Activated CD8-positive, alpha-beta memory T cell treated with anti-CD3 and anti-CD28 coated beads for 36 hours (primary cell): ENCODE results near the gene TMEM131. TPM values are rescaled to one million over a fixed set of nuclear protein-coding genes. Genes with fewer than 3 reads are reported as not detected.
"Not testable (repeated sequence)": the region's sequence is repeated elsewhere in the genome, so short reads cannot be mapped to it uniquely, and the experiment has no call there.

ENCODE experiments used
- CTCF ChIA-PET: fragments of 350-600 bp; sonication (Branson Sonifier 250); formaldehyde crosslinking; loops from one replicate; lab custom pipeline; 2021; ENCODE audit warnings: antibody characterized with exemption; lab: Charles Lee
- POLR2A ChIA-PET: fragments of 350-600 bp; sonication (Branson Sonifier 250); formaldehyde crosslinking; loops from one replicate; lab custom pipeline; 2021; ENCODE audit warnings: antibody characterized with exemption; lab: Charles Lee
- total RNA-seq, 2 experiments: library from RNA; stranded (reverse); gene quantifications; one replicate each; pipeline ENCODE4 v1.2.3, GENCODE V29; 2021

Gene TMEM131
- 10 to 100 TPM; 34.9 to 37.9 TPM for total RNA-seq

DNA sequence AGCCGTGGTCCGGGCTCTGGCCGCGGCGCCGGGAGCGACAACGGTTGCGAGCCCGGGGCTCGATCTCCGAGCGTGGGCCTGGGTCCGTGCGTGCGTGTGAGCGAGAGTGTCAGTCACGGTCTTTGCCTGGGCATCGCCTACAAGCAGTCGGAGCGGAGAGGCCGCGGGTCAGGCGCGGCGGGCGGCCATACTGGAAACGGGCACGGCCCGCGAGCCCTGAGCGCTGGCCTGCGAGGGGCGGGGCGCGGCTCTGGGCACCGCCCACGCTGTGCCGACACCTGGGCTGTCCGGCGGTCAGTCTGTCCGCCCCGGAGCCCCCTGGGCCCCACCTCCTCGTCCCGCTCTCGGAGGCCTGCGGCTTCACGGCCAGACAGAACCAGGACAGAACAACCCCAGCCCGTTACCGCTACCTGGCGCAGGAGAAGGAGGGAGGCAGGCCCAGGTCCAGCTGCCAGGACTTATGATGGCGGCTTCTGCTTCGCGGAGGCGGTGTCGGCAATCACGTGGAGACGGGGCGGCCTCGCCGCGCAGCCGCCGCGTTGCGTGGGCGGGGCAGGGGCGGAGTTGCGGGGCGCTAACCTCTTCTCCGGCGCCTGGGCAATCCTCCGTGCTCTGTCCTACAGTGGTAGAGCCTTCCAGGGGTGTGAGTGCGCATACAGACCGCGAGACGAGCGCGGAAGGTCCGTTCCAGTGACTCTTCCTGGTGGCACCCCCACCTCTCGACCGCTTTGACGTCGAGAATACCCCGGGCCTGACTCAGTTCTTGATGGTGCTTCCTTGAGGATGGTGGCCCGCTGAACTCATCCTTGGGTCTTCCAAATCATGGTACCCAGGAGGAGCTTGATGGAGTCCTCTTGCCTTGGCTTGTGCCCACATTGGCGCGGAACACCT lies at the start of gene TMEM131:
TMEM131 (minus strand) TSS at position 215 of the 891 bp plus-strand sequence. CDS start 286 bp downstream, outside the sequence.
- ChIA-PET CTCF (interaction anchor here (1.0 kb wide), 1 partner anchor 33 kb away, joined by 3 read pairs; no protein-coding TSS in a partner anchor), POLR2A (interaction anchor here (0.7 kb wide), 1 partner anchor 125 kb away, joined by 5 read pairs; no protein-coding TSS in a partner anchor)

DNA sequence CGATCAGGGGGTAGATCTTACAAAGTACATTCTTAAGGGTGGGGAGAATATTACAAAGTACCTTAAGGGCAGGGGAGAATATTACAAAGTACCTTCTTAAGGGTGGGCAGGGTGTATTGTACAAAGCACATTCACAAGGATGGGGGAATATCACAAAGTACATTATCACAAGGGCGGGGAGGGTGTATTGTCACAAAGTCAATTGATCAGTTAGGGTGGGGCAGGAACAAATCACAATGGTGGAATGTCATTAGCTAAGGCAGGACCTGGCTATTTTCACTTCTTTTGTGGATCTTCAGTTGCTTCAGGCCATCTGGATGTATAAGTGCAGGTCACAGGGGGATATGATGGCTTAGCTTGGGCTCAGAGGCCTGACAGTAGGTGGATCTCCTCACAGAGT lies 49.0 kb upstream of the TMEM131 start:
- POLR2A ChIA-PET, CTCF ChIA-PET: not testable (repeated sequence)

DNA sequence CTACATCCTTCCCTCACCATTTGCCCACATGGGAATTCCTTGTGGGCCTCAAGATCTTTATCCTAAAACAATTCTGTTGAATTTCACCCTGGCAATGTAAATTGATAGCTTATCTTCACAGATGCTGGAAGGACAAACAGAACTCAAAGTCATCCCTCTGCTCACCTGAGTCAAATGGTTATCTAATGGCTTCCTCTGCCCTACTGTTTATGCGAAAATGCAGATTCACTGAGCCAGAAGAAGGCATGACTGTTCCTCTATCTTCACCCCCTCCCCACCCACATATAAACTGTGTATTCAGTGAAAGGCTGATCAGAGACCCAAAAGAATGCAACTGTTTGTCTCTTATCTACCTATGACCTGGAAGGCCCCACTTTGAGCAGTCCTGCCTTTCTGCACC lies 47.4 kb upstream of the TMEM131 start:
- ChIA-PET CTCF (no interaction called here), POLR2A (no interaction called here)

DNA sequence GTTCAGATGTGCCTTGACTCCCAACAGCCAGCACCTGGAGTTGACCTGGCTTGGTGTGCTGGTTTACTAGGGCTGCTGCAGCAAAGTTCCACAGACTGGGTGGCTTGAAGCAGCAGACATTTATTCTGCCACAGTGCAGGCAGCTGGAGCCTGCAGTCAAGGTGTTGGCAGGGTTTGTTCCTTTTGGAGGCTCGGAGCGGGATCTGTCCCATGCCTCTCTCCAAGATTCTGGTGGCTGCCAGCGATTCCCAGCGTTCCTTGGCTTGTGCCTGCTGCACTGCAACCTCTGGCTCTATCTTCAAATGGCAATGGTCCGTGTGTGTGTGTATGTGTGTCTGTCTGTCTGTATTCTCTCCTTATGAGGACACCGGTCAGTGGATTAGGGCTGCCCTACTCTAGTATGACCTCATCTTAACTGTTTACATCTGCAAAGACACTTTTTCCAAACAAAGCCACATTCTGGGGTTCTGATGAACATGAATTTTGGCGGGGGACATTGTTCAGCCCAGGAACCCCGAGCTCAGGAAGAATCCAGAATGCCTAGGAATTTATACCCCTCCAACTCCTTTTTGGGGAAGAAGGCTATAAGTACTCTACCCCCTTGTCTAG lies 44.7 kb upstream of the TMEM131 start:
- CTCF ChIA-PET, result no interaction called here
- POLR2A ChIA-PET, result no interaction called here

GRCh38 chr2:98039085-98039756 lies 43.5 kb upstream of the TMEM131 start:
- ChIA-PET POLR2A (no interaction called here), CTCF (no interaction called here)

DNA sequence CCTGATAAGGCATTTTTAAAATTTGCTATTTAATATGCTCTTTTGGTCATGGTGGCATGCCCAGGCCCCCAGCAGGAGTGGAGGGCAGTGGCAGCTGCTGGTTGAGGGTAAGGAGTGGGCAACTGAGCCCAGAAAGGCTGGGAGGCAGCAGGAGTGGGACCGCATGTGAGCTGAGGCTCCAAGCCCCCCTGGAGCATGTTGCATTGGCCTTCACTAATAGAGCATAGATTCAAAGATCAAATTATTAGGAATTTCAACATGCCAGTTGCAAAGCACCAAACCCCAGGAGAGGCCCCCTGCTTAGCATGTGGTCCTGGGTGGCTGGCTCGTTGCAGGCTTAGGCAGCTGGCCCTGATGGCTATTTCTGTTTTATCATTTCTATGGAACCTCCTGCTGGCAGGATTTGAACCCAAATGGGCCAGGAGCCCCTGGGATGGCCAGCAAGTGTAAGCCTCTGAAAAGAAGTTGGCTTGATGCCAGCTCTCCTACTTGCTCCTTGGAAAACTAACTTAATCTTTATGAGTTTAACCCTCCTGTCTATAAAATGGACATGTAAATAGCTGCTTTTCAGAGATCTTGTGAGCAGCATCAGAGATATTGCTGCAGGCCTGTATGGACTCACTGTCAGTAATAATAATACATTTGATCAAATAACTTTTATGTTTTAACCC lies 42.1 kb upstream of the TMEM131 start:
- CTCF ChIA-PET, result no interaction called here
- POLR2A ChIA-PET, result no interaction called here

DNA sequence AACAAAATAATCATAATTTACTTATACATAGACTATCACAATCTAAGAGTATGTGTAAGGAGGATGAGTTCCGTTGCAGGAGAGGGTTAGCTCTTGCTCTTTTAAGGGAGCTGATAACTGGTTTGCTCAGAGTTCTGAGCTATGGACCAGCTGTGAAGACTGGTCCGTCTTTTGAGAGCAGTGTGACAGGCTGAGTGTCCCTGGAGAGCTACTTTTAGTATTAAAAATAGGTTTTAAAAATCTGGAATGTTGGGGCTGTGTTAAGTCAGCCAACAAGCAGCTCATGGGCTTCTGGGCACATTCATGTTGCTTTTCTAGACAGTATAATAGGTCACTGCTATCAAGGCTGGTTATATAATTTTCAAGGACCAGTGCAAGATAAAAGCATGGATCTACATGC lies 41.5 kb upstream of the TMEM131 start:
- ChIA-PET POLR2A (no interaction called here), CTCF (no interaction called here)

- POLR2A ChIA-PET, result no interaction called here
- CTCF ChIA-PET, result no interaction called here
These were observed 40.7 kb upstream of the TMEM131 start for GRCh38 chr2:98036349-98037000.

DNA sequence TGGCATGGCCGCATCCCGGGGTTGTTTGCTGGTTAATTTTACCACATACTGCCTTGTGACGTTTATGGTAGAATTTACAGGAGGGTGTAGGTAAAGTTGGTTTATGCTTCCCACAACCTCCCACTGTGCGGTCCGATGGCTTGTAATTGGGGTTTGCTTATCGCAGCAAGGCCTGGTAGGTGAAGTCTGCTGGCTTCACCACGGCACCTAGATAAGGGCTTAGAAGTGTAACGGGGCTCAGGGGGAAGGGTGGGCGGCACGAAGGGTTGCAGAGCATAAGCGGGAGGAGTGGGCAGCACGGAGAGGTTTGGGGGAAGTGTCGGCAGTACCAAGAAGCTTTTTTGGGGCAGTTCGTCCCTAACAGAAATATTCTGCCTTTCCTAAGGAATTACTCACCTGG lies 39.0 kb upstream of the TMEM131 start:
- ChIA-PET POLR2A (no interaction called here), CTCF (no interaction called here)

DNA sequence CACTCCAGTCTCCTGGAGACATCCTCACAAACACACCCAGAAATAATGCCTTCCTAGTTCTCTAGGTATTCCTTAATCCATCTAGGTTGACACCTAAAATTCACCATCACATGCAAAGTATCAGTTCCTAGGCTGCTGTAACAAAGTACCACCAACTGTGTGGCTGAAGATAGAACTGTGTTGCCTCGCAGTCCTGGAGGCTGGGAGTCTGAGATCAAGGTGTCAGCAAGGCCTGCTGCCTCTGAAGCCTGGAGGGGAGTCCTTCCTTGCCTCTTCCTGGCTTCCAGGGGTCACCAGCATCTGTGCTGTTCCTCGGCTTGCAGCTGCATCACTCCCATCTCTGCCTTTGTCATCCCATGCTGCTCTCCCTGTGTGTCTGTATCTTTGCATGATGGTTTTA lies 36.3 kb upstream of the TMEM131 start:
- CTCF ChIA-PET, result no interaction called here
- POLR2A ChIA-PET, result no interaction called here

DNA sequence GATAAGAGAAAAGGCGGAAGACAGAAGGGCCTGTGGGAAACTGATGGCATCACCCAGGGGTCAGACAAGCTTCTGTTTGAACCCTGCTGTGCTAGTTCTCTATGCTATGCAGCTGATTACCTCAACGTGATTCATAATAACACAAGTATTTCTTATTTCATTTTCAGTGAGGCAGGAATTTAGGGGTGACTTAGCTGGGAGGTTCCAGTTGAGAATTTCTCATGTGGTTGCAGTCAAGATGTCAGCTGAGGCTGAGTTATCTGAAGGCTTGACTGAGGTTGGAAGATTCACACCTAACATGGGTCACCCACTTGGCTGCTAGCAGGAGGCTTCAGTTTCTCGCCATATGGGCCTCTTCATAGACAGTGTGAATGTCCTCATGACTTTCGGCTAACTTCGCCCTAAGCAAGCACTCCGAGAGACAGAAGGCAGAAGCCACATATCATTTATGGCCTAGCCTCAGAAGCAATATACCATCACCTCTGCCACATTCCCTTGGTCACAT lies 34.0 kb upstream of the TMEM131 start:
- POLR2A ChIA-PET, result no interaction called here
- CTCF ChIA-PET, result no interaction called here

DNA sequence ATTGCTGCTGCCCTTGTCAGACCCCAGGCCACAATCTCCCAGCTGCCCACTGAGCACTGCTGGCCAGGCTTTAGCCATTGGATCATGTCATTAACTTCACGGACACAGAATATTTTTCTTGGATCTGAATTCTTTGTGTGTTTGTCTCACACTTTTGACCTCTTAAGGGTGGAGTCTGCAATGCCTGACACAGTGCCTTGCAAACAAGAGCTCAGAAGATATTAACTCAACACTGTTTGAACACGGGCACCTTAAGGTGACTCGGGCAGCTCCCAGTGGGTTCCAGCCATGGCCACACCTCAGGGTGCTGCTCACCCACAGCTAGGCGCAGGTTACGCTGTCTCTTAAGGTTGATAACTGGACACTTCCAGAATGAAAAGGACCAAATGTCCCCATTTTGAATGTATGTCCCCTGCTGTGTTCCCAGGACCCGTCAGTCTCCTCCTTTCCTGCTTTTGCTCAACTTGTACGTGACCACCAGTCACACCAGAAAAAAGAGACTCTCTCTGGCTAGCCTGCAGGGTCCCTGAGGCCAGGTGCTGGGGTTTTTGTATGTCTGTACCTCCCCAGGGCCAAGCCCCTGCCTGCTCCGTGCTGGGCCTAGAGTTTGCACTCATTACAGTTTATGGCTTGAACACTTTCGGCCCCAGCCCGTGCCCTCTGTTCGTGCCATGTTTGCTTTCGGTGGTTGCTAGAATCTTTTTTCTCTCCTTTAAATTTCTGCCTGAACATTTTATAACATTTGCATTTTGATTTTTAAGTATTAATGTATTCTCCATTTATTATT lies 33.4 kb upstream of the TMEM131 start:
- POLR2A ChIA-PET, result no interaction called here
- CTCF ChIA-PET, result no interaction called here

DNA sequence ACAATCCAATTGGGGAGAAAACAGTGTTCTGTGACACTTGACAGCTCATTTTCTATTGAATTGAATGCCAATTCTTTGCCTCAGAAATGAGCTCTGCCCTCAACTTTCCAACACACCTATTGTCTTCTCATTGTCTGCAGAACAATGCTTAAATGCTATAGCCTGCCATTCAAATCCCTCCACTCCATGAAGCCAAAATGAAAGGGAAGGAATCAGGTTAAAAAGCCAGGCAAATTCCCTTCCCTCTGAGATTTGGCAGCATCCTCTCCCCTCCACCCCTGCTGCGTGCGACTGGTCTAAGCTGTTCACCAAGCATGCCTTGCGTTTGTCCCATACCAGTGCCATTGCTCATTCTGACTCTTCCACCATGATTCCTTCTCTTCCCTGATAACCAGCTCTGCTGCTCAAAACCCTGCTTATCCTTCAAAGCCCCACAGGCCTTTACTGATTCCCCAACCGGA lies 32.4 kb upstream of the TMEM131 start:
- POLR2A ChIA-PET, result no interaction called here
- CTCF ChIA-PET, result no interaction called here

DNA sequence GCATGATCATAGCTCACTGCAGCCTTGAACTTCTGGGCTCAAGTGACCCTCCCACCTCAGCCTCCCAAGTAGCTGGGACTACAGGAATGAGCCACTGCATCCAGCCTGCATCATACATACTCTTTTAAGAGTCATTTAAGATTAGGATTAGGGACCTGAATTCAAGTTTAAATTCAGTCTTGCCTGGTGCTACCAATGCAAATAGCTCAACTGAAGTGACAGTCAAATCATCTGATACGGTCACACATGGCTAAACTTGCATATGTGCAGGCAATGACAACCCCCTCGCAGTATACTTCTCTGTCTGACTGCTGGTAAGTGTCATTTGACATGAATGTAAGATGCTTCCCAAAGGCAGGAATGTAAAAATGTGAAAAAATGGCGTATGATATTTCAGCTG lies 31.8 kb upstream of the TMEM131 start:
- POLR2A ChIA-PET, result no interaction called here
- CTCF ChIA-PET, result no interaction called here

DNA sequence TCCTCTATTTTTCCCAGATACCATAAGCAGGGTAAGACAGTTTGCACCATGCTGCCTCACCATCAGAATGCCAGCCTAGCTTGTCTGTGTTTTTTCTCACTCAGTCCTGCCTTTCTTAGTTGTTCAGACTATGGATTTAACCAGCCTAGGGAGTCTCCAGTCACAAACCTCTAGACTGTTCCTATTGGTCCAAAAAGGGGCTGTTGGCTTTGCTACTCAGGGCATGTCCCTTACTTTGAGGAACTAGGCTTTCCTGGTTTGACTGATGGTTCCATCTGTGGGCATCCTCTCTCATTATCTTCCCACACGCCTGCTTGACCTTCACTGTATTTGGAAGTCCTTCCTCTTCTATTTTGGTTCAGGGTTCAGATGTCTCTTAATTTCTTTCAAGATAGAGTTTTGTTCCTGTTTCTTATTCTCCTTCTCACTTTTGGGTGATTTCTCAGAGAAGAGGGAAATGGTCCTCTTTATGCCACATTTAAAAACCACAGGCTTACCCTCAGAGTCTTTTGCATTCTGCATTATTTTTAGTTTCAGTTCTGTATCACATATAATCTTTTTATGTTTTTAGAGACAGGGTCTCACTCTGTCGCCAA lies 31.3 kb upstream of the TMEM131 start:
- CTCF ChIA-PET, result no interaction called here
- POLR2A ChIA-PET, result no interaction called here

DNA sequence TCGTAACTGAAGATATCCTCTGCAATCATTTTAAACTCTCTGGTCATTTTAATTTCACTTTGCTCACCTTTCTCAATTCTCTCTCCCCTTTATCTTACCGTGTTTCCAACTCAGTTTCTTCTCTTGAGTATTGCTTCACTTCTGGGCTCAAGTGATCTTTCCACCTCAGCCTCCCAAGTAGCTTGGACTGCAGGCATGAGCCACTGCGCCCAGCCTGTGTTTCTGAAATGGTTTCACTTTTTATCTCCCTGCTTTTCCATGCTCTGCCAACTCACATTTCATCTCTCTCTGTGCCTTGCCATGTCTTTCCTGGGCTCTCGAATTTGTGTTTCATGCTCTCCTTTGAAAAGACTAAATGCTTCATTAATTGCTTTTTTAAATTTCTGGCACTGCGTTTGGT lies 30.5 kb upstream of the TMEM131 start:
- ChIA-PET CTCF (no interaction called here), POLR2A (no interaction called here)

GRCh38 chr2:98025481-98026037 lies 29.8 kb upstream of the TMEM131 start:
- POLR2A ChIA-PET, result no interaction called here
- CTCF ChIA-PET, result interaction anchor here (0.6 kb wide), 1 partner anchor 10 kb away, joined by 3 read pairs; no protein-coding TSS in a partner anchor

DNA sequence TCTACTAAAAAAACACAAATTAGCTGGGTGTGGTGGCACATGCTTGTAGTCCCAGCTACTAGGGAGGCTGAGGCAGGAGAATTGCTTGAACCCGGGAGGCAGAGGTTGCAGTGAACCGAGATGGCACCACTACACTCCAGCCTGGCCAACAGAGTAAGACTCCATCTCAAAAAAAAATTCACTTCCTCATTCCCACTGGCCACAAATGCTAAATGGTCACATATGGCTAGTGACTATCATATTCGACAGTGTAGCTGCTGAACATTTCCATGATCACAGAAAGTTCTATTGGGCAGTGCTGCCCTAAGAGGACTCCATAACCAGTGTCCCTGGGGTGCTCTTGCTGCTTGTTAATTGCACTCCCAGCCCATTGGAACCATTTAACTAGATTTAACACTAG lies 26.3 kb upstream of the TMEM131 start:
- POLR2A ChIA-PET, CTCF ChIA-PET: not testable (repeated sequence)
